ENCODE results near the gene PRUNE2. TPM values are rescaled to one million over a fixed set of nuclear protein-coding genes. Genes with fewer than 3 reads are reported as not detected.
"Not testable (repeated sequence)": the region's sequence is repeated elsewhere in the genome, so short reads cannot be mapped to it uniquely, and the experiment has no call there.

Gene PRUNE2
- total RNA-seq, 1 donor from 2014 or later = 1.1 TPM

DNA sequence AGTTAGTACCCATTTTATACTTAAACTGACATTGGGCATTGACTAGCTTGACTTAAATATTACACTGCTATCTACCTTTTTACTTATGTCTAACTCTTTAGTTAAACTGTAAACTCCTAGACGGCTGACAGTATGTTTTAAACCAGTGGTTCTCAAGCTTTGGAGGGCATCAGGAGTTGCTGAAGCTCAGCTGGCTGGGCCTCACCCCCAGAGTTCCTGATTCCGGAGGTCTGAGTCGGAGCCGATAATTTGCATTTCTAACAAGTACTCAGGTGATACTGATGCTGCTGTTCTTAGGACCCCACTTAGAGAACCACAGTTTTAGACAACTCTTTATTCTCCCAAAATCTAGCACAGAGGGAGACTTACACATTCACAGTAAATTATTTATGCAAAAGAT is 205.0 kb downstream of the PRUNE2 start:
- intact Hi-C loops (cut with micrococcal nuclease) = loop anchor here (5.0 kb wide), 1 partner anchor 44 kb away; no protein-coding TSS in a partner anchor

DNA sequence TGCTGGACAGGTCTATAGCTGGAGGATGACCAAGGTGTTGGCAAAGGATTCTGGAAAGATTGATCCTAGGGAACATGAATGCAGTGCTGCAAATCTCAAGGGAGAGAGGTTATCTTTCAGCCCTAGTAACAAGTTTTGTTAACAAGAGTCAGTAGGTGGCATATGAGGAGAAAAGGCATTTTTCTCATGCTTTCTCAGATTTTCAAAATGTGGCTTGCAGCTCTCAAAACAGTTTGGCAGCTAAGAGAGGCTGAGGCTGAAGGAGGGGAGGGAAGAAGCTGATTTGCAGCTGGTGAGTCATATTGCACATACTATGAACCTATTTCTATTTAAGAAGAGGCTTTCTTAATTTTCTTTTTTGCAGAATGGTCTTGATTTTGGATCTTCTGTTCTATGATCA is 205.9 kb downstream of the PRUNE2 start:
- intact Hi-C loops (cut with micrococcal nuclease) = loop anchor here (5.0 kb wide), 1 partner anchor 43 kb away; no protein-coding TSS in a partner anchor

DNA sequence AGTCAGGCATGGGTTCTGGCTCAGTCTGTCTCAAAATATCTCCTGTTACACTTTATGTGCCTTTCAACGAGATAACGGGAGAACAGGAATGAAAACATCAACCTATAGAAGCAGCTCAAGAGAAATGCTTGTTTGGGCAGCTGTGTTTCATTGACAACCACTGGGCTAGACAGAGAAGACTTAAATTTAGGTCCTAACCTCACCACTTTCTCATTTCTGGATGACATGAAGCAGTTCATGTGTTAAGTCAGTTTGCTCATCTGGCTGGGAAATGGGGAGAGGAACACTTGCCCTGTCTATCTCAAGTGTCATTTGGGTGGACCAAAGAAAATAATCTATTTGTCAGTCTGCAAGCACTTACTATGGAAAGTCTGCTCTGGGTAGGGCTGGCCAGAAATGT is 208.4 kb downstream of the PRUNE2 start:
- intact Hi-C loops (cut with micrococcal nuclease) = no loop called here

- intact Hi-C loops (cut with micrococcal nuclease) = no loop called here
These were observed 208.8 kb downstream of the PRUNE2 start for GRCh38 chr9:76697081-76697480.

- intact Hi-C loops (cut with micrococcal nuclease) = no loop called here
These were observed 212.0 kb downstream of the PRUNE2 start for GRCh38 chr9:76693912-76694311.

GRCh38 chr9:76692458-76693129 is 213.3 kb downstream of the PRUNE2 start:
- intact Hi-C loops (cut with micrococcal nuclease) = no loop called here

DNA sequence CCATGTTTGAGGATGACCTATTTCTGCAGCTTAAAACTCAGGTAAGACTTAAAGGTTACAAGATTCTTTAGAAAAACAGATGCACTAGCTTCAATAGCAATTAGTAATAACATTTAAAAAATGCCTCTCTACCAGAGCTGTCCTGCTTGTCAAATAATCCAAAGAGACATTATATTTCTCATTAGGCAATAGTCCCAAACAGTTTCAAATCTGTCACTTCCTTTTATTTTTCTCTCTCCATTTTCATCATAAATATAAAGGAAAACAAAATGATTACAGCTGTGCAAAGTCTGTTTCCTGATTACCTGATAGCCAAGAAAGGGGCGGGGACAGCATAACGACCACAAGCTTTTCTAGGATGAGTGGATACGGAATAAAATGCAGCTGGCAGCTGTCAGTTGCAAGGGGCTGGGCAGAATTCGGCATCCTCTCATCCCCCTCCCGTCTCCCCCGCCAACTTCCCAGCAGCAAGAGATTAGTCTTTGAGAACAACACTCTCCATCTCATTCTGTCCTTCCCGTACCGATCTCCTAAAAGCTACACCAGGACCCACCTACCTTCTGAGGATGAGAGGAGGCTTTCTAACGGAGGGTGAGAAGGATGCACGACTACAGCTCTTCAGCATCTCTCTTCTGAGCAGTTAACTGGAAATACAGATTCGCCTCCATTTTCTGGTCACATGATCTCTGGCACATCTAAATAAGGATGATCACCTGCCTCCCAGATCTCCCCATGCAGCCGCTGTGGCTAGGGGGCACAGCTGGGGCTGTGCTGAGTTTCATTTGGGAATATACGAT is 214.2 kb downstream of the PRUNE2 start:
- intact Hi-C loops (cut with micrococcal nuclease) = no loop called here

GRCh38 chr9:76690973-76691370 is 214.9 kb downstream of the PRUNE2 start:
- intact Hi-C loops (cut with micrococcal nuclease) = no loop called here

GRCh38 chr9:76690246-76690972 is 215.5 kb downstream of the PRUNE2 start:
- intact Hi-C loops (cut with micrococcal nuclease) = no loop called here

GRCh38 chr9:76688471-76689238 is 217.3 kb downstream of the PRUNE2 start:
- intact Hi-C loops (cut with micrococcal nuclease) = no loop called here

DNA sequence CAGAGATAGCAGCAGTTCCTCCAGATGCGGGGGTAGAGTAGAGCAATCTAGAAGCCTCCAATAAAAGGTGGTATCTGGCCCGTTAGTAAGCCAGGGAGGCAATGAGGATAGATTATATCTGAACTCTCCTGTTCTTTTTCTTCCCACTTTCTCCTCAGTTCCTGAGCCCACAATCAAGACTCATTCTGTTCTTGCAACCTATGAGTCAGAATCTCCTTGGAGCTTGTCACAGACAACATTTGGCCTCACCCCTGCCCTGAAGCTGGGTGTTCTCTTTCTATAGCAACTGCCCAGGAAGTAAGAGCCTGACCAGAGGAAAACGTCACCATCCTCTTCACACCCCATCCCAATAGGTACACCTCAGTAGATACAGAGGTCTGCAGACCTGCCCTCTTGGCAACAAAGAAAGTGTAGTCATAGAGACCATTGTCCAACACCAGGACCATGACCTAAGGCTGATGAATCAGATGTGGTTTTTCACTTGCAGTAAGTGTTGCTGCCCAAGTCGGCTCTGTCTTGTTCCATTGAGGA is 218.0 kb downstream of the PRUNE2 start:
- intact Hi-C loops (cut with micrococcal nuclease) = no loop called here

- intact Hi-C loops (cut with micrococcal nuclease) = no loop called here
These were observed 219.2 kb downstream of the PRUNE2 start for GRCh38 chr9:76686756-76687155.

DNA sequence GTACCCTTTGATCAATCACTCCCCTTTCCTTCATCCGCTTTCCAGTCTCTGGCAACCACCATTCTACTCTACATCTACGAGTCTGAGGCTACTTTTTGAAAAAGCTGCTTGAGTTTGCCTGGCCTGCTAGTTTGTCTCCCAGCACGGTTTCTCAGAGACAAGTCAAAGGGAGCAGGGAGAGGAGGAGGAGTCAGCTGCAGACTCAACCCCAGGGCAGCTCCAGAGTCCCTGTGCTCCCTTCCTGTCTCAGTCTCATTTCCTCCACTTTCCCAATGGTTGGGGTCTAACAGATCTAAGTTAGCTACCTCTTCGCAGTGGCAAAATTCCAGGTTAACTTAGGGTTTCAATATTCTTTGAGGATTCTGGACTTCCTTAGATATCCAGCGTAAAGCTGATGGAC is 221.7 kb downstream of the PRUNE2 start:
- intact Hi-C loops (cut with micrococcal nuclease) = no loop called here

GRCh38 chr9:76681556-76681955 is 224.4 kb downstream of the PRUNE2 start:
- intact Hi-C loops (cut with micrococcal nuclease) = no loop called here

- intact Hi-C loops (cut with micrococcal nuclease) = no loop called here
These were observed 225.0 kb downstream of the PRUNE2 start for GRCh38 chr9:76680716-76681425.

- intact Hi-C loops (cut with micrococcal nuclease) = no loop called here
These were observed 228.3 kb downstream of the PRUNE2 start for GRCh38 chr9:76677481-76678055.

DNA sequence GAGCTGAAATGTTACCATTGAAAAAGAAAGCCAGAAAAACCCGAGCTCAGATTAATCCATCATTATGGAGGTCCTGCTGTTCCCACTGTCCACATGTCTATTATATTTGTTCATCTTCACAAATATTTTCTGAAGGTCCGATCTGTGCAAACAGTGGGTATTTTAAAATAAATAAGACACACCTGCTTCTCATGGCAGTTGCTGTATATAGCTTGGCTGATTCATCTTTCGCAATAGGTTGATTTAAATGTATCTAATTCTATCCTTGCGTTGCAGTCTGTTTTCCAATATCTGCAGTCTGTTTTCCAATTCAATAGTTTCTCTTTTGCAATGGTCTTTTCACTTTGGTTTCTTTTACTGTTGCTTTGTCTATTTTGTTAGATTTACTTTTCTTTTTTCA is 229.1 kb downstream of the PRUNE2 start:
- intact Hi-C loops (cut with micrococcal nuclease) = no loop called here

DNA sequence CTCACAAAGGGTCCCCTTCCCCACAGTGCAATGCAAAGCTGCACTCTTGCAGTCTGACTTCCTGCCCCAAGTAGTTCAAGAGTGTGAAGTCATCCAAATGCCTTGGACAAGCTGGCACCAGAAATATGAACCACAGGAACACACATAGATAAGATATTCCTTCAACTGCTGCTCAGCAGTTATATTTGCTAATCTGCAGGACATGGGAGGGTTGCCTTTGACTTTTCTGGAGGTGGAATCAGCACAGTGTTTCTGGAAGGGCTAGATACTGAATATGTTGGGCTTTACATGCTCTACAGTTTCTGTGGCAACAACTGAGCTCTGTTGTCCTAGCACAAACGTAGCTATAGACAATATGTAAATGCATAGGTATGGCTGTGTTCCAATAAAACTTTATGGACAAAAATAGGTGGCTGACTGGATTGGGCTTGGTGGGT is 238.4 kb downstream of the PRUNE2 start:
- intact Hi-C loops (cut with micrococcal nuclease) = no loop called here

- intact Hi-C loops (cut with micrococcal nuclease) = not testable (repeated sequence)
These were observed 239.9 kb downstream of the PRUNE2 start for GRCh38 chr9:76665966-76666365.

GRCh38 chr9:76665458-76665857 is 240.5 kb downstream of the PRUNE2 start:
- intact Hi-C loops (cut with micrococcal nuclease) = no loop called here
